Measurements from ENCODE around the gene CCDC3.
"Not testable (repeated sequence)": the region's sequence is repeated elsewhere in the genome, so short reads cannot be mapped to it uniquely, and the experiment has no call there.

CCDC3 gene

GRCh38 chr10:13035731-13036130 is 34.2 kb upstream of the CCDC3 start:
- not testable (repeated sequence) for H3K27me3 ChIP-seq (ENCODE audit: low read depth, low read length); H3K9me3 ChIP-seq (ENCODE audit: control insufficient read depth in 1 of 2, low read length in 2 of 2); H3K27ac ChIP-seq (ENCODE audit: low read length); H3K36me3 ChIP-seq (ENCODE audit: control insufficient read depth in 1 of 2, insufficient read depth in 2 of 2, low read length in 2 of 2); H3K4me1 ChIP-seq (ENCODE audit: control insufficient read depth in 1 of 2, insufficient read depth in 2 of 2, low read length in 2 of 2); H3K4me3 ChIP-seq (ENCODE audit: low read depth in 1 of 2, low read length in 2 of 2)

- Histone ChIP-seq H3K36me3 (ENCODE audit: control insufficient read depth in 1 of 2, insufficient read depth in 2 of 2, low read length in 2 of 2) (no peaks in the 10 kb centered on the region), H3K27ac (ENCODE audit: low read length) (no peak overlapping the region), H3K4me3 (ENCODE audit: low read depth in 1 of 2, low read length in 2 of 2) (no peak overlapping the region), H3K27me3 (ENCODE audit: low read depth, low read length) (no peaks in the 10 kb centered on the region), H3K4me1 (ENCODE audit: control insufficient read depth in 1 of 2, insufficient read depth in 2 of 2, low read length in 2 of 2) (no peaks in the 10 kb centered on the region), H3K9me3 (ENCODE audit: control insufficient read depth in 1 of 2, low read length in 2 of 2) (peaks cover 8 to 13% of the 10 kb centered on the region in 2 donors)
Observed at GRCh38 chr10:13026873-13027272, 25.4 kb upstream of the CCDC3 start.

- H3K27me3 ChIP-seq (ENCODE audit: low read depth, low read length) = no peaks in the 10 kb centered on the region
- H3K27ac ChIP-seq (ENCODE audit: low read length) = no peak overlapping the region
- peaks cover 8 to 13% of the 10 kb centered on the region in 2 donors for H3K9me3 ChIP-seq (ENCODE audit: control insufficient read depth in 1 of 2, low read length in 2 of 2)
- no peaks in the 10 kb centered on the region for H3K4me1 ChIP-seq (ENCODE audit: control insufficient read depth in 1 of 2, insufficient read depth in 2 of 2, low read length in 2 of 2)
- no peaks in the 10 kb centered on the region for H3K36me3 ChIP-seq (ENCODE audit: control insufficient read depth in 1 of 2, insufficient read depth in 2 of 2, low read length in 2 of 2)
- no peak overlapping the region for H3K4me3 ChIP-seq (ENCODE audit: low read depth in 1 of 2, low read length in 2 of 2)
Observed at GRCh38 chr10:13023754-13024153, 22.2 kb upstream of the CCDC3 start.

- peaks cover 8 to 11% of the 10 kb centered on the region in 2 donors for H3K9me3 ChIP-seq (ENCODE audit: control insufficient read depth in 1 of 2, low read length in 2 of 2)
- no peaks in the 10 kb centered on the region for H3K27me3 ChIP-seq (ENCODE audit: low read depth, low read length)
- no peaks in the 10 kb centered on the region for H3K36me3 ChIP-seq (ENCODE audit: control insufficient read depth in 1 of 2, insufficient read depth in 2 of 2, low read length in 2 of 2)
- H3K27ac ChIP-seq (ENCODE audit: low read length) = no peak overlapping the region
- H3K4me3 ChIP-seq (ENCODE audit: low read depth in 1 of 2, low read length in 2 of 2) = no peak overlapping the region
- H3K4me1 ChIP-seq (ENCODE audit: control insufficient read depth in 1 of 2, insufficient read depth in 2 of 2, low read length in 2 of 2) = no peaks in the 10 kb centered on the region
Observed at GRCh38 chr10:13019280-13019679, 17.8 kb upstream of the CCDC3 start.

- H3K4me1 ChIP-seq (ENCODE audit: control insufficient read depth in 1 of 2, insufficient read depth in 2 of 2, low read length in 2 of 2) = no peaks in the 10 kb centered on the region
- no peaks in the 10 kb centered on the region for H3K36me3 ChIP-seq (ENCODE audit: control insufficient read depth in 1 of 2, insufficient read depth in 2 of 2, low read length in 2 of 2)
- peaks cover 1% of the 10 kb centered on the region in 2 donors for H3K9me3 ChIP-seq (ENCODE audit: control insufficient read depth in 1 of 2, low read length in 2 of 2)
- no peak overlapping the region for H3K27ac ChIP-seq (ENCODE audit: low read length)
- no peak overlapping the region for H3K4me3 ChIP-seq (ENCODE audit: low read depth in 1 of 2, low read length in 2 of 2)
- no peaks in the 10 kb centered on the region for H3K27me3 ChIP-seq (ENCODE audit: low read depth, low read length)
Observed at GRCh38 chr10:13018171-13018570, 16.7 kb upstream of the CCDC3 start.

- H3K27ac ChIP-seq (ENCODE audit: low read length) = no peak overlapping the region
- no peaks in the 10 kb centered on the region for H3K27me3 ChIP-seq (ENCODE audit: low read depth, low read length)
- H3K4me1 ChIP-seq (ENCODE audit: control insufficient read depth in 1 of 2, insufficient read depth in 2 of 2, low read length in 2 of 2) = no peaks in the 10 kb centered on the region
- no peaks in the 10 kb centered on the region for H3K36me3 ChIP-seq (ENCODE audit: control insufficient read depth in 1 of 2, insufficient read depth in 2 of 2, low read length in 2 of 2)
- no peaks in the 10 kb centered on the region for H3K9me3 ChIP-seq (ENCODE audit: control insufficient read depth in 1 of 2, low read length in 2 of 2)
- no peak overlapping the region for H3K4me3 ChIP-seq (ENCODE audit: low read depth in 1 of 2, low read length in 2 of 2)
Observed at GRCh38 chr10:13016886-13017285, 15.4 kb upstream of the CCDC3 start.

- no peaks in the 10 kb centered on the region for H3K27me3 ChIP-seq (ENCODE audit: low read depth, low read length)
- H3K4me3 ChIP-seq (ENCODE audit: low read depth in 1 of 2, low read length in 2 of 2) = no peak overlapping the region
- H3K9me3 ChIP-seq (ENCODE audit: control insufficient read depth in 1 of 2, low read length in 2 of 2) = no peaks in the 10 kb centered on the region
- H3K4me1 ChIP-seq (ENCODE audit: control insufficient read depth in 1 of 2, insufficient read depth in 2 of 2, low read length in 2 of 2) = no peaks in the 10 kb centered on the region
- no peaks in the 10 kb centered on the region for H3K36me3 ChIP-seq (ENCODE audit: control insufficient read depth in 1 of 2, insufficient read depth in 2 of 2, low read length in 2 of 2)
- no peak overlapping the region for H3K27ac ChIP-seq (ENCODE audit: low read length)
Observed at GRCh38 chr10:13016426-13016825, 14.9 kb upstream of the CCDC3 start.

- Histone ChIP-seq H3K9me3 (ENCODE audit: control insufficient read depth in 1 of 2, low read length in 2 of 2) (no peaks in the 10 kb centered on the region), H3K4me3 (ENCODE audit: low read depth in 1 of 2, low read length in 2 of 2) (no peak overlapping the region), H3K27me3 (ENCODE audit: low read depth, low read length) (no peaks in the 10 kb centered on the region), H3K36me3 (ENCODE audit: control insufficient read depth in 1 of 2, insufficient read depth in 2 of 2, low read length in 2 of 2) (no peaks in the 10 kb centered on the region), H3K4me1 (ENCODE audit: control insufficient read depth in 1 of 2, insufficient read depth in 2 of 2, low read length in 2 of 2) (peaks cover 0 to 14% of the 10 kb centered on the region in 2 donors), H3K27ac (ENCODE audit: low read length) (no peak overlapping the region)
Observed at GRCh38 chr10:13006037-13006436, 4.5 kb upstream of the CCDC3 start.

GRCh38 chr10:13003759-13004158 is 2.2 kb upstream of the CCDC3 start:
- H3K4me3 ChIP-seq (ENCODE audit: low read depth in 1 of 2, low read length in 2 of 2) = no peak overlapping the region
- no peak overlapping the region for H3K27ac ChIP-seq (ENCODE audit: low read length)
- no peaks in the 10 kb centered on the region for H3K9me3 ChIP-seq (ENCODE audit: control insufficient read depth in 1 of 2, low read length in 2 of 2)
- peaks cover 0 to 20% of the 10 kb centered on the region in 2 donors for H3K4me1 ChIP-seq (ENCODE audit: control insufficient read depth in 1 of 2, insufficient read depth in 2 of 2, low read length in 2 of 2)
- H3K36me3 ChIP-seq (ENCODE audit: control insufficient read depth in 1 of 2, insufficient read depth in 2 of 2, low read length in 2 of 2) = no peaks in the 10 kb centered on the region
- no peaks in the 10 kb centered on the region for H3K27me3 ChIP-seq (ENCODE audit: low read depth, low read length)

- Histone ChIP-seq H3K4me3 (ENCODE audit: low read depth in 1 of 2, low read length in 2 of 2) (no peak overlapping the region), H3K4me1 (ENCODE audit: control insufficient read depth in 1 of 2, insufficient read depth in 2 of 2, low read length in 2 of 2) (peaks cover 0 to 20% of the 10 kb centered on the region in 2 donors), H3K9me3 (ENCODE audit: control insufficient read depth in 1 of 2, low read length in 2 of 2) (no peaks in the 10 kb centered on the region), H3K36me3 (ENCODE audit: control insufficient read depth in 1 of 2, insufficient read depth in 2 of 2, low read length in 2 of 2) (no peaks in the 10 kb centered on the region), H3K27me3 (ENCODE audit: low read depth, low read length) (no peaks in the 10 kb centered on the region), H3K27ac (ENCODE audit: low read length) (no peak overlapping the region)
Observed at GRCh38 chr10:13003004-13003403, 1.5 kb upstream of the CCDC3 start.

GRCh38 chr10:13001887-13002212 is 337 bp upstream of the CCDC3 start:
- peaks cover 0 to 20% of the 10 kb centered on the region in 2 donors for H3K4me1 ChIP-seq (ENCODE audit: control insufficient read depth in 1 of 2, insufficient read depth in 2 of 2, low read length in 2 of 2)
- H3K9me3 ChIP-seq (ENCODE audit: control insufficient read depth in 1 of 2, low read length in 2 of 2) = no peaks in the 10 kb centered on the region
- no peaks in the 10 kb centered on the region for H3K36me3 ChIP-seq (ENCODE audit: control insufficient read depth in 1 of 2, insufficient read depth in 2 of 2, low read length in 2 of 2)
- H3K4me3 ChIP-seq (ENCODE audit: low read depth in 1 of 2, low read length in 2 of 2) = peak overlapping the region in 1 of 2 donors; percentile 37
- no peaks in the 10 kb centered on the region for H3K27me3 ChIP-seq (ENCODE audit: low read depth, low read length)
- H3K27ac ChIP-seq (ENCODE audit: low read length) = no peak overlapping the region

- H3K27ac ChIP-seq (ENCODE audit: low read length) = no peak overlapping the region
- peaks cover 0 to 20% of the 10 kb centered on the region in 2 donors for H3K4me1 ChIP-seq (ENCODE audit: control insufficient read depth in 1 of 2, insufficient read depth in 2 of 2, low read length in 2 of 2)
- peak overlapping the region; percentile 14 to 58 for H3K4me3 ChIP-seq (ENCODE audit: low read depth in 1 of 2, low read length in 2 of 2)
- H3K27me3 ChIP-seq (ENCODE audit: low read depth, low read length) = no peaks in the 10 kb centered on the region
- no peaks in the 10 kb centered on the region for H3K36me3 ChIP-seq (ENCODE audit: control insufficient read depth in 1 of 2, insufficient read depth in 2 of 2, low read length in 2 of 2)
- H3K9me3 ChIP-seq (ENCODE audit: control insufficient read depth in 1 of 2, low read length in 2 of 2) = no peaks in the 10 kb centered on the region
Observed at GRCh38 chr10:13000431-13000830, 1.1 kb downstream of the CCDC3 start.

All from muscle layer of duodenum (tissue), 2 donors.